Gastroesophageal sphincter (tissue), 4 donors: ENCODE measurements around the gene CELSR2. TPM values are rescaled to one million over a fixed set of nuclear protein-coding genes. Genes with fewer than 3 reads are reported as not detected.

Experiments used
- ATAC-seq: fragments of 150-250 bp; one replicate; pipeline ENCODE4 v1.9.1; 2016; ENCODE audit warnings: mild to moderate bottlenecking, moderate library complexity
- H3K27ac ChIP-seq, 4 donors: fragments of 200-600 bp; sonication (generic) in 3 of 4; 1 replicate in 3 of 4; 2 replicates in 1 of 4; pipeline ENCODE4 v1.5.1; 2016 to 2019
- H3K27me3 ChIP-seq: fragments of 200-600 bp; sonication (generic); one replicate; pipeline ENCODE4 v1.5.1; 2019
- H3K36me3 ChIP-seq, 2 donors: fragments of 200-600 bp; sonication (generic); one replicate each; pipeline ENCODE4 v1.5.1; 2019; ENCODE audit warnings: control low read depth in 1 of 2
- H3K4me1 ChIP-seq, 3 donors: fragments of 200-600 bp; sonication (generic); 1 replicate in 2 of 3; 2 replicates in 1 of 3; pipeline ENCODE4 v1.5.1; 2016 to 2019; ENCODE audit warnings: control low read depth in 2 of 3
- H3K4me3 ChIP-seq, 2 donors: fragments of 200-600 bp; sonication (generic); one replicate each; pipeline ENCODE4 v1.5.1; 2019; ENCODE audit warnings: mild to moderate bottlenecking in 1 of 2, moderate library complexity in 1 of 2
- H3K9me3 ChIP-seq, 3 donors: fragments of 200-600 bp; sonication (generic); one replicate each; pipeline ENCODE4 v1.5.1; 2017 to 2019; ENCODE audit warnings: control low read depth in 2 of 3
- CTCF ChIP-seq, 4 experiments: fragments of 200-600 bp in 2 of 4; fragments of 450-650 bp in 2 of 4; sonication (generic) in 1 of 4; IDR thresholded peaks; one replicate each; pipeline ENCODE4 v1.5.1; 2017 to 2019; ENCODE audit warnings: antibody characterized with exemption in 4 of 4, mild to moderate bottlenecking in 2 of 4, moderate library complexity in 2 of 4
- EP300 ChIP-seq: sonication (generic); formaldehyde crosslinking; IDR thresholded peaks from one replicate; pipeline ENCODE4 v1.6.1; 2017; ENCODE audit warnings: antibody characterized with exemption, mild to moderate bottlenecking
- POLR2A ChIP-seq, 2 donors: fragments of 450-650 bp; IDR thresholded peaks; one replicate each; pipeline ENCODE4 v1.6.1; 2017; ENCODE audit warnings: antibody characterized with exemption in 2 of 2, mild to moderate bottlenecking in 2 of 2, moderate library complexity in 1 of 2
- POLR2AphosphoS5 ChIP-seq: sonication (generic); formaldehyde crosslinking; IDR thresholded peaks from one replicate; pipeline ENCODE4 v1.6.1; 2017; ENCODE audit warnings: antibody characterized with exemption
- WGBS, 2 donors: methylation state at CpG; one replicate each; pipeline ENCODE4 v1.1.5; 2018; ENCODE audit warnings: low coverage in 1 of 2; 5-methylcytosine and 5-hydroxymethylcytosine counted together
- total RNA-seq, 4 donors: library from RNA; depleted of rRNA; stranded (reverse); fragments of >200 nt; gene quantifications; one replicate each; pipeline ENCODE4 v1.1.0, GENCODE V29; 2016

Gene CELSR2
- total RNA-seq, 4 donors from 2014 or later = 5.7 to 18.6 (median 9.1) TPM

GRCh38 chr1:109293026-109293425 lies 43.7 kb downstream of the CELSR2 start:
- no peak for ATAC-seq
- Histone ChIP-seq H3K9me3 (no peaks in the 10 kb centered on the region), H3K4me1 (no peaks in the 10 kb centered on the region), H3K27me3 (no peaks in the 10 kb centered on the region), H3K4me3 (no peak overlapping the region), H3K36me3 (no peaks in the 10 kb centered on the region), H3K27ac (no peak overlapping the region)
- TF ChIP-seq POLR2AphosphoS5 (no peak), CTCF (IDR thresholded peaks at IDR 0.05) (no peak), EP300 (no peak), POLR2A (IDR thresholded peaks at IDR 0.05) (no peak)
- WGBS, 2 donors = 66 to 93% methylated on average over 2 of the region's 2 CpGs

GRCh38 chr1:109294481-109294880 lies 45.1 kb downstream of the CELSR2 start:
- Histone ChIP-seq H3K4me1 (peaks cover 5 to 14% (median 12%) of the 10 kb centered on the region in 3 donors), H3K9me3 (no peaks in the 10 kb centered on the region), H3K27me3 (no peaks in the 10 kb centered on the region), H3K4me3 (no peak overlapping the region), H3K27ac (no peak overlapping the region), H3K36me3 (no peaks in the 10 kb centered on the region)
- TF ChIP-seq CTCF (IDR thresholded peaks at IDR 0.05) (no peak), POLR2A (IDR thresholded peaks at IDR 0.05) (no peak), POLR2AphosphoS5 (no peak), EP300 (no peak)
- 68% methylated on average over 4 of the region's 4 CpGs; no CpG with 5 or more reads in 1 of the 2 donors for WGBS, 2 donors
- no peak for ATAC-seq

DNA sequence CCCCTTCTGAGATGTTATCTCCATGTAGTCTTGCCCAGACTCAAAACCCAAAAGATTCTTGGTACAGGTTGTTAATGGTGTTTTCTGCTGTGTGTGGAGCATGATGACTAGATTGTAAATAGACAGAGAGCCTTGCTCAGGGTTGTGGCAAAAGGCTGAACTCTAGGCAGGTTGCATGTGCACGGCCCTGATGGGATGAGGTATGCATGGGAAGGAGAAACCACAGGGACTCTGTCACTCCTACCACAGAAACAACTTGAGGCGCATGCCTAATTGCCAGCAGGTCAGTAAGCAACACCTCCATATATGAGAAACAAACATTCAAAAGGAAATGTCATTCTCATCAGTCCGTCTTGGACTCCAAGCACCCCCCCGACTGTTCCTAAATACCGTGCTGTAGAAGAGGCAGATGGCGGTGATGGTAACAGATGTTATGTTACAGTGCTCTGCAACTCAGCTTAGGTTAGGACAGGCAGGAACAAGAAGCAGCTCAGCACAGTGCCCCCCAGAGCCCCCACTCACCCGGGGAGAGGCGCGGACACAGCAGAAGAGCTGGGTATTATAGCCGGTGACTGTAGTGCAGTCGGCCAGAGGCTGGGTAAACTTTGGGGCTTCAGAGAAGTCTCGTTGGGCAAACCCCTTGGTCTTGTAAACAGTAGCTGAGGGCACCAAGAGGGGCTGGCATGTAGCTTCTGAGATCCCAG lies 46.5 kb downstream of the CELSR2 start:
- Histone ChIP-seq H3K4me1 (peaks cover 5 to 24% (median 15%) of the 10 kb centered on the region in 3 donors), H3K9me3 (no peaks in the 10 kb centered on the region), H3K27me3 (no peaks in the 10 kb centered on the region), H3K27ac (no peak overlapping the region), H3K36me3 (no peaks in the 10 kb centered on the region), H3K4me3 (no peak overlapping the region)
- 79 to 88% methylated on average over 6 to 9 of the region's 12 CpGs for WGBS, 2 donors
- ATAC-seq = no peak
- TF ChIP-seq POLR2A (IDR thresholded peaks at IDR 0.05) = no peak
- no peak for TF ChIP-seq CTCF (IDR thresholded peaks at IDR 0.05)
- no peak for TF ChIP-seq EP300
- TF ChIP-seq POLR2AphosphoS5 = no peak

GRCh38 chr1:109296782-109297181 lies 47.4 kb downstream of the CELSR2 start:
- no peak for ATAC-seq
- Histone ChIP-seq H3K36me3 (no peaks in the 10 kb centered on the region), H3K27me3 (no peaks in the 10 kb centered on the region), H3K9me3 (no peaks in the 10 kb centered on the region), H3K4me3 (no peak overlapping the region), H3K27ac (no peak overlapping the region), H3K4me1 (peaks cover 5 to 24% (median 15%) of the 10 kb centered on the region in 3 donors)
- TF ChIP-seq POLR2A (IDR thresholded peaks at IDR 0.05) (no peak), CTCF (IDR thresholded peaks at IDR 0.05) (no peak), POLR2AphosphoS5 (no peak), EP300 (no peak)
- WGBS, 2 donors = 89 to 100% methylated on average over 3 to 5 of the region's 16 CpGs
